ENCODE data around the gene TMEM258.

The TMEM258 gene

GRCh38 chr11:61833926-61834277, 41.5 kb upstream of the TMEM258 start:
- H3K9me3 ChIP-seq: no peaks in the 10 kb centered on the region
- H3K9ac ChIP-seq: peak overlapping the region; percentile 97
- TF ChIP-seq Cebpa-rat (IDR thresholded peaks at IDR 0.05): no peak
- H4K20me1 ChIP-seq: peaks cover 42% of the 10 kb centered on the region
- peak overlapping the region; percentile 99 for H3K27ac ChIP-seq
- peaks cover 40% of the 10 kb centered on the region for H3K36me3 ChIP-seq
- peak overlapping the region; percentile 91 for H3K4me3 ChIP-seq
- no peaks in the 10 kb centered on the region for H3K27me3 ChIP-seq
- H3K4me2 ChIP-seq: peak overlapping the region; percentile 99
- H3K4me1 ChIP-seq: peaks cover 82% of the 10 kb centered on the region

GRCh38 chr11:61833471-61833870, 41.1 kb upstream of the TMEM258 start:
- peaks cover 35% of the 10 kb centered on the region for H3K36me3 ChIP-seq
- TF ChIP-seq Cebpa-rat (IDR thresholded peaks at IDR 0.05): no peak
- H3K4me3 ChIP-seq: peak overlapping the region; percentile 91
- peak overlapping the region; percentile 97 for H3K9ac ChIP-seq
- peak overlapping the region; percentile 99 for H3K27ac ChIP-seq
- H3K27me3 ChIP-seq: no peaks in the 10 kb centered on the region
- no peaks in the 10 kb centered on the region for H3K9me3 ChIP-seq
- H3K4me2 ChIP-seq: peak overlapping the region; percentile 99
- peaks cover 42% of the 10 kb centered on the region for H4K20me1 ChIP-seq
- H3K4me1 ChIP-seq: peaks cover 82% of the 10 kb centered on the region

GRCh38 chr11:61832754-61833153, 40.4 kb upstream of the TMEM258 start:
- TF ChIP-seq Cebpa-rat (IDR thresholded peaks at IDR 0.05): no peak
- Histone ChIP-seq H3K27me3 (no peaks in the 10 kb centered on the region), H3K9ac (peak overlapping the region; percentile 97), H3K9me3 (no peaks in the 10 kb centered on the region), H4K20me1 (peaks cover 42% of the 10 kb centered on the region), H3K4me1 (peaks cover 82% of the 10 kb centered on the region), H3K4me3 (peak overlapping the region; percentile 91), H3K36me3 (peaks cover 28% of the 10 kb centered on the region), H3K27ac (peak overlapping the region; percentile 99), H3K4me2 (peak overlapping the region; percentile 99)

GRCh38 chr11:61832207-61832606, 39.8 kb upstream of the TMEM258 start:
- Histone ChIP-seq H3K4me1 (peaks cover 76% of the 10 kb centered on the region), H3K27ac (peak overlapping the region; percentile 99), H4K20me1 (peaks cover 42% of the 10 kb centered on the region), H3K9me3 (no peaks in the 10 kb centered on the region), H3K4me2 (peak overlapping the region; percentile 99), H3K36me3 (peaks cover 23% of the 10 kb centered on the region), H3K27me3 (no peaks in the 10 kb centered on the region), H3K4me3 (peak overlapping the region; percentile 91), H3K9ac (peak overlapping the region; percentile 97)
- no peak for TF ChIP-seq Cebpa-rat (IDR thresholded peaks at IDR 0.05)

GRCh38 chr11:61830237-61831105, 38.1 kb upstream of the TMEM258 start:
- Histone ChIP-seq H3K9me3 (no peaks in the 10 kb centered on the region), H3K27ac (peak overlapping the region; percentile 99), H3K4me2 (peak overlapping the region; percentile 99), H3K36me3 (peaks cover 11% of the 10 kb centered on the region), H3K9ac (peak overlapping the region; percentile 97), H3K4me1 (peaks cover 75% of the 10 kb centered on the region), H4K20me1 (peaks cover 42% of the 10 kb centered on the region), H3K4me3 (peak overlapping the region; percentile 91), H3K27me3 (no peaks in the 10 kb centered on the region)
- TF ChIP-seq Cebpa-rat (IDR thresholded peaks at IDR 0.05): no peak

GRCh38 chr11:61829806-61830205, 37.4 kb upstream of the TMEM258 start:
- H3K9me3 ChIP-seq: no peaks in the 10 kb centered on the region
- TF ChIP-seq Cebpa-rat (IDR thresholded peaks at IDR 0.05): no peak
- peak overlapping the region; percentile 99 for H3K4me2 ChIP-seq
- no peaks in the 10 kb centered on the region for H3K27me3 ChIP-seq
- H3K36me3 ChIP-seq: peaks cover 11% of the 10 kb centered on the region
- H3K27ac ChIP-seq: peak overlapping the region; percentile 99
- peaks cover 69% of the 10 kb centered on the region for H3K4me1 ChIP-seq
- H3K9ac ChIP-seq: peak overlapping the region; percentile 97
- H4K20me1 ChIP-seq: peaks cover 42% of the 10 kb centered on the region
- H3K4me3 ChIP-seq: peak overlapping the region; percentile 91

- Histone ChIP-seq H4K20me1 (peaks cover 42% of the 10 kb centered on the region), H3K9me3 (no peaks in the 10 kb centered on the region), H3K27ac (peak overlapping the region; percentile 99), H3K27me3 (no peaks in the 10 kb centered on the region), H3K36me3 (peaks cover 11% of the 10 kb centered on the region), H3K4me1 (peaks cover 62% of the 10 kb centered on the region), H3K4me2 (peak overlapping the region; percentile 99), H3K4me3 (peak overlapping the region; percentile 91), H3K9ac (peak overlapping the region; percentile 97)
- TF ChIP-seq Cebpa-rat (IDR thresholded peaks at IDR 0.05): no peak
Measured at GRCh38 chr11:61828629-61829407, 36.4 kb upstream of the TMEM258 start.

GRCh38 chr11:61828379-61828628, 35.9 kb upstream of the TMEM258 start:
- no peak for TF ChIP-seq Cebpa-rat (IDR thresholded peaks at IDR 0.05)
- Histone ChIP-seq H3K36me3 (peaks cover 11% of the 10 kb centered on the region), H3K27ac (peak overlapping the region; percentile 99), H3K4me2 (peak overlapping the region; percentile 99), H3K9me3 (no peaks in the 10 kb centered on the region), H3K4me3 (peak overlapping the region; percentile 91), H3K9ac (peak overlapping the region; percentile 97), H3K4me1 (peaks cover 57% of the 10 kb centered on the region), H3K27me3 (no peaks in the 10 kb centered on the region), H4K20me1 (peaks cover 42% of the 10 kb centered on the region)

- Histone ChIP-seq H3K9ac (peak within 1 kb of the TSS; percentile 97), H3K36me3 (peaks cover 10% of the 10 kb centered on the region), H3K27me3 (no peaks in the 10 kb centered on the region), H4K20me1 (peaks cover 38% of the 10 kb centered on the region), H3K4me2 (peak within 1 kb of the TSS; percentile 99), H3K9me3 (no peaks in the 10 kb centered on the region), H3K4me1 (peaks cover 52% of the 10 kb centered on the region), H3K27ac (peak within 1 kb of the TSS; percentile 99), H3K4me3 (peak within 1 kb of the TSS; percentile 91)
- TF ChIP-seq Cebpa-rat (IDR thresholded peaks at IDR 0.05): no peak
Measured at GRCh38 chr11:61827571-61828378, 35.4 kb upstream of the TMEM258 start, which contains the start of gene FADS2. FADS2 (plus strand) TSS chr11:61828300; CDS start chr11:61828391, 91 bp downstream.
